Body of pancreas (tissue), 4 donors: ENCODE results near the gene NXPH1. TPM values are rescaled to one million over a fixed set of nuclear protein-coding genes. Genes with fewer than 3 reads are reported as not detected.
A peak's percentile ranks its signal among the peaks of the same experiment; 100 is the strongest.

Source experiments
- ATAC-seq: fragments of 150-250 bp; one replicate; pipeline ENCODE4 v1.9.1; 2016
- DNase-seq, 4 donors: peaks; one replicate each; pipeline ENCODE4 v3.0.0-alpha.2; 2019
- H3K27ac ChIP-seq, 4 donors: fragments of 200-600 bp; sonication (generic); 1 replicate in 3 of 4; 2 replicates in 1 of 4; pipeline versions ENCODE4 v1.5.1 to v1.6.1; 2016 to 2019; ENCODE audit warnings: mild to moderate bottlenecking in 1 of 4, mixed read lengths in 1 of 4, moderate library complexity in 1 of 4
- H3K27me3 ChIP-seq, 2 donors: fragments of 200-600 bp; sonication (generic); one replicate each; pipeline ENCODE4 v1.6.0; 2016; ENCODE audit warnings: mild to moderate bottlenecking in 1 of 2
- H3K36me3 ChIP-seq, 2 donors: fragments of 200-600 bp; sonication (generic); replicated peaks in 1 of 2; 2 replicates each; pipeline ENCODE4 v1.5.1; 2016; ENCODE audit warnings: low read depth in 2 of 2; ENCODE audit not compliant: insufficient read depth in 1 of 2
- H3K4me1 ChIP-seq: fragments of 200-600 bp; sonication (generic); one replicate; pipeline ENCODE4 v1.6.0; 2016
- H3K4me3 ChIP-seq, 2 donors: fragments of 200-600 bp; sonication (generic); 1 replicate in 1 of 2; 2 replicates in 1 of 2; pipeline ENCODE4 v1.5.1; 2016 to 2019
- H3K9me3 ChIP-seq, 3 donors: fragments of 200-600 bp; sonication (generic); 1 replicate in 2 of 3; 2 replicates in 1 of 3; pipeline ENCODE4 v1.5.1; 2016
- CTCF ChIP-seq, 7 experiments: fragments of 450-650 bp in 4 of 7; fragments of 200-600 bp in 3 of 7; sonication (generic) in 3 of 7; IDR thresholded peaks; one replicate each; pipeline ENCODE4 v1.5.1; 2016 to 2019; ENCODE audit warnings: antibody characterized with exemption in 7 of 7
- POLR2A ChIP-seq, 3 donors: fragments of 450-650 bp; IDR thresholded peaks; one replicate each; pipeline ENCODE4 v1.6.1; 2016; ENCODE audit warnings: antibody characterized with exemption in 3 of 3, mild to moderate bottlenecking in 2 of 3
- WGBS, 2 donors: methylation state at CpG; one replicate each; pipeline ENCODE4 v1.1.5; 2017; 5-methylcytosine and 5-hydroxymethylcytosine counted together
- intact Hi-C: fragments of 100-400 bp; cut with DNase I; formaldehyde crosslinking; loops from one replicate; pipeline ENCODE4 v1.15.1; 2023
- total RNA-seq, 2 donors: library from RNA; depleted of rRNA; stranded (reverse); fragments of >200 nt; gene quantifications; one replicate each; pipeline ENCODE4 v1.1.0, GENCODE V29; 2016

NXPH1 gene
- total RNA-seq, 2 donors from 2014 or later: not detected

GRCh38 chr7:8567626-8568025 is 134.2 kb downstream of the NXPH1 start:
- DNase-seq (no peak), ATAC-seq (no peak)
- Histone ChIP-seq H3K4me3 (no peak overlapping the region), H3K36me3 (no peaks in the 10 kb centered on the region), H3K27ac (no peak overlapping the region), H3K27me3 (no peaks in the 10 kb centered on the region), H3K9me3 (no peaks in the 10 kb centered on the region), H3K4me1 (no peaks in the 10 kb centered on the region)
- TF ChIP-seq CTCF (IDR thresholded peaks at IDR 0.05) (no peak), POLR2A (IDR thresholded peaks at IDR 0.05) (no peak)
- intact Hi-C loops: no loop called here
- WGBS, 2 donors: 63 to 64% methylated on average over 4 of the region's 4 CpGs

DNA sequence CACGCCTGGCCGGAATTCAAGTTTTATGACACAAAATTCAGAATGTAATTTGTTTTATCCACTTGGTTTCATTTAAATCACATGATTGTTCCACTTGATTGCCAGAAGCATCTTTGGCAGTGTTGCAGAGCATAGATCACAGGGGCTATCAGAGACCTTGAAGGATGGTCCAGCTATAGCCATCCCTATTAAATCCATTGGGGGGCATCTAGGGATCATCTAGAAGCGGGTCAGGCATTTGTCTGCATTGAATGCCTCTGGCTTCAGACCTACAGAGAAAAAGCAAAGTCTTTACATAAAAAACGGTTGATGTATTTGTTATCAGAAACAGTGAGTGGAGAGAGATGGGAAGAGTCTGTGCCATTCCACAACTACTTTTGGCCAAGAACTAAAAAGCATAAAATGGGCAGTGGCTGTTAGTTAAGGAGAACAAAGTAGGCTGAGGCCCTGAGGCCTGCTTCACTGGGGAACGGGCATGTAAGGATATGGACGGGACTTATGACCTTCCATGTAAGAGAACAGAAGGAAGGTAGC is 146.3 kb downstream of the NXPH1 start:
- H3K36me3 ChIP-seq: no peaks in the 10 kb centered on the region
- 70 to 77% methylated on average over 6 of the region's 6 CpGs for WGBS, 2 donors

GRCh38 chr7:8581842-8582241 is 148.4 kb downstream of the NXPH1 start:
- WGBS, 2 donors: 78 to 83% methylated on average over 5 of the region's 5 CpGs
- H3K4me3 ChIP-seq: no peak overlapping the region
- H3K4me1 ChIP-seq: no peaks in the 10 kb centered on the region
- H3K27ac ChIP-seq: no peak overlapping the region
- H3K9me3 ChIP-seq: no peaks in the 10 kb centered on the region
- DNase-seq (no peak), ATAC-seq (no peak)
- H3K36me3 ChIP-seq: no peaks in the 10 kb centered on the region
- intact Hi-C loops: no loop called here
- no peaks in the 10 kb centered on the region for H3K27me3 ChIP-seq
- TF ChIP-seq POLR2A (IDR thresholded peaks at IDR 0.05): no peak

More for the DNA sequence above, 146.3 kb downstream of the NXPH1 start:
- no peaks in the 10 kb centered on the region for H3K4me1 ChIP-seq
- H3K9me3 ChIP-seq: no peaks in the 10 kb centered on the region
- DNase-seq: no peak
- H3K27me3 ChIP-seq: no peaks in the 10 kb centered on the region
- no peak overlapping the region for H3K4me3 ChIP-seq
- TF ChIP-seq CTCF (IDR thresholded peaks at IDR 0.05): no peak
- TF ChIP-seq POLR2A (IDR thresholded peaks at IDR 0.05): no peak
- ATAC-seq: no peak
- H3K27ac ChIP-seq: no peak overlapping the region
- intact Hi-C loops: no loop called here

GRCh38 chr7:8582728-8583127 is 149.3 kb downstream of the NXPH1 start:
- H3K4me3 ChIP-seq: no peak overlapping the region
- WGBS, 2 donors: 70% methylated on average over 3 of the region's 3 CpGs; no CpG with 5 or more reads in 1 of the 2 donors
- no peak for TF ChIP-seq POLR2A (IDR thresholded peaks at IDR 0.05)
- no peak for TF ChIP-seq CTCF (IDR thresholded peaks at IDR 0.05)
- H3K27me3 ChIP-seq: no peaks in the 10 kb centered on the region
- no peaks in the 10 kb centered on the region for H3K9me3 ChIP-seq
- DNase-seq (no peak), ATAC-seq (no peak)
- intact Hi-C loops: no loop called here
- H3K27ac ChIP-seq: no peak overlapping the region
- H3K36me3 ChIP-seq: no peaks in the 10 kb centered on the region
- H3K4me1 ChIP-seq: no peaks in the 10 kb centered on the region

GRCh38 chr7:8585591-8585990 is 152.2 kb downstream of the NXPH1 start:
- 35 to 53% methylated on average over 1 of the region's 1 CpG for WGBS, 2 donors

More at GRCh38 chr7:8585591-8585990, 152.2 kb downstream of the NXPH1 start:
- no peaks in the 10 kb centered on the region for H3K4me1 ChIP-seq
- no peaks in the 10 kb centered on the region for H3K36me3 ChIP-seq
- intact Hi-C loops: no loop called here
- no peak for TF ChIP-seq CTCF (IDR thresholded peaks at IDR 0.05)
- H3K27ac ChIP-seq: no peak overlapping the region
- no peak overlapping the region for H3K4me3 ChIP-seq
- H3K9me3 ChIP-seq: no peaks in the 10 kb centered on the region
- ATAC-seq: no peak
- peak in 1 of 4 donors; percentile 14 for DNase-seq
- no peaks in the 10 kb centered on the region for H3K27me3 ChIP-seq
